CD4-positive, alpha-beta T cell treated with Interleukin-21 for 1 hour (primary cell): ENCODE measurements around the gene ATM.
"Not testable (repeated sequence)": the region's sequence is repeated elsewhere in the genome, so short reads cannot be mapped to it uniquely, and the experiment has no call there.

Source experiments
- DNase-seq: peaks from one replicate; pipeline ENCODE4 v3.0.0-alpha.2; 2020

The ATM gene

DNA sequence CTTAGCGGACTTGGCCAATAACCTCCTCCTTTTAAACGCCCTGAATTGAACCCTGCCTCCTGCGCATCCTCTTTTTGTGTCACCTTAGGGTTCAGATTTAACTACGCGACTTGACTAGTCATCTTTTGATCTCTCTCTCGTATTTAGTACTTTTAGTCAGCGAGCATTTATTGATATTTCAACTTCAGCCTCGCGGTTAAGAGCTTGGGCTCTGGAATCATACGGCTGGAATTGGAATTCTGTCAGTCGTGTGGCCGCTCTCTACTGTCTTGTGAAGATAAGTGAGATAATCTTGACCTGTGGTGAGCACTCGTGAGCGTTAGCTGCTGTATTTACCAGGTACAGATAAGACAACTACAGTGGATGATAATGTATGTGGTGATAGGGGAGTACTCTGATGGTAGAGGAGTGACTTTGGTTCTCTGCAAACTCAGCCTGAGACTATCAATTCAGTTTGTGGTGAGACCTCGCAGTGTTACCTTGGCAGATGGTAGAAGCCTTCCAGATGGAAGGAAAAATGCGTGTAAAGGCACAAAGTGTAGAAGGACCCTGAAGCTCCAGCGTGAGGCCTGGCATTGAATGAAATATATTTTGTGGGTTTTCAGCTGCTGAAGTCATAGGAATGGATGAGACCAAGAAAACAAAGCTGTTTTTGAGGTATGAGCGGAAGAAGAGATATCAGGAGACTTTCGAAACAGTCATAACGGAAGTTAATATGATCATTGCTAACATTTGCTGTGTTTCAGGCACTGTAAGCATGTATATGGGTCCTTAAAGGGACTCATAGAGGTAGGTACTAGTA lies 682 bp downstream of the ATM start:
- DNase-seq, result peak; percentile 64

DNA sequence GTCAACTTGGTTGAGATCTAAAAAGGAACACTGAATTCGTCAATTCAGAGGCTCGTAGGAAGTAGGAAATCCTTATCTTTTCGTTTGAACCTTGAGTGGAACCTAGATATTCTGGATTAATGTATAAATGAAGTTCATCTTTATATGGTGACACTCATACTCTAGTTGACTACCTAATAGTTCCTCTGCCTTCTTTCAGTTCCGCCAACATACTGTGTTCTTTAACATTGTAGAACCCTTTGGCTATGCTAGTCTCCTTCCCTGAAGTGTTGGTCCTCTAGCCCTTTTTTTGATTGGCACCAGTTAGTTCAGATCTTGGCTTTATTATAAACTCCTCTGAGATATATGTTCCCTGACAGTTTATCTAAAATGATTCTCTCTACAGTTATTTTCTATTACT lies 1.5 kb downstream of the ATM start:
- DNase-seq, result peak; percentile 18

DNA sequence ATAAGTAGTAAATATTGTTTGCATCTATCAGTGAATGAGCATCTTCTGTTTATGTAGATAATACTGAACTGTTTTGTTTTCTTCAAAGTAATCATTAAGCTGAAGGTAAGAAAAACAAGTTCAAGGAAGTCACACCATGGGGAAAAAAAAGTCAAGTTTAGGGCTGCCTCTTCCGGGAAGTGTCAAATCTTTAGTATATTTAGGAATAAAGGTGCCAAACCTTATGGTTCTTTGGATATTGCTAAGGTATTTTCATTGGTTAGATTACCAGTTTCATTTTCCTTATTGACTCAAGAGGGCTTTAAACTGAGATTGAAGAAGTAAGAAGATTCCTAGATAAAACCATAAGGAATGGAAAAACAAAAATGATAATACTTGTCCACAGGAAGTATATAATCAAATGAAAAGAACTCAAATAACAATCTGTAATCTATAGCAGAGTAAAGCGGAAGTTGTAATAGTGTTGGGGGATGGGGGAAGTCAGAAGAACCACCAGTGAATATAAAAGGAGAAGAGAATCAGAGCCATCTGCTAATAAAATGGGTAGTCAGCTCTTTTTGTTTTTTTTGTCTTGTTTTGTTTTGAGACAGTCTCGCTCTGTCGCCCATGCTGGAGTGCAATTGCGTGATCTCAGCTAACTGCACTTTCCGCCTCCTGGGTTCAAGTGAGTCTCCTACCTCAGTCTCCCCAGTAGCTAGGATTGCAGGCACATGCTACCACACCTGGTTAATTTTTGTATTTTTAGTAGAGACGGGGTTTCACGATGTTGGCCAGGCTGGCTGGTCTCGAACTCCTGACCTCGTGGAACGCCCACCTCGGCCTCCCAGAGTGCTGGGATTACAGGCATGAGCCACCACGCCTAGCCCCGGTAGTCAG lies 2.3 kb downstream of the ATM start:
- peak; percentile 84 for DNase-seq

DNA sequence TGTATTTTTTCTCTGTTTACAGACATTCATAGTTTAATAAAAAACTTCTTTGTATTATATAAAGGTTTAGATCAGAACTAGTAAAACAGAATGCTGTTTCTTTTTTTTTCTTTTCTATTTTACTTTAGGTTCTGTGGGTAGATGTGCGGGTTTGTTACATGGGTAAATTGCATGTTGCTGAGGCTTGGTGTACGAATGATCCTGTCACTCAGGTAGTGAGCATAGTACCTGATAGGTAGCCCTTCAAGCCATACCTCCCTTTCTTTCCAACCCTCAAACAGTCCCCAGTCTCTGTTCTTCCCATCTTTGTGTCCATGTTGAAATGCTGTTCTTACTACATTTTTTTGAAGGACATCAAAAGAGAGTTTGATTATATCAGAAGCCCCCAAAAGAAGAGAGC lies 3.2 kb downstream of the ATM start:
- peak; percentile 24 for DNase-seq

DNA sequence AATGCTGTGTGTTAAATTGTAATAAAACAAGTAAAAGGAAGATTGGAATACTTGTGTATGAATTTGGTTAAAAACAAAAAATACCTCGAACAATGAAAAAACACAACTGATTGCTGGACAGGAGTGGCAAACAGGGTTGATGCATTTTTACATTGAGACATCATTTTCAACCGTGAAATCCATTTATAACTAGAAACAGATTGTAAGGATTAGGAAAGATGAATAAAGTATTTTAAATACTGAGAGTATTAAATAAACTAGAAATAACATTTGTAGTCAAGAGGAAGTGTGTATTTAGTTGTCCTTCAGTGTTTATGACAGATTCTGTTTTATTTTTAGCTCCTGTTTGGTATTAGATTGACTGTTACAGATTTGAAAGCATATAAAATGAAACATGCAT lies 5.4 kb downstream of the ATM start:
- DNase-seq, result no peak

DNA sequence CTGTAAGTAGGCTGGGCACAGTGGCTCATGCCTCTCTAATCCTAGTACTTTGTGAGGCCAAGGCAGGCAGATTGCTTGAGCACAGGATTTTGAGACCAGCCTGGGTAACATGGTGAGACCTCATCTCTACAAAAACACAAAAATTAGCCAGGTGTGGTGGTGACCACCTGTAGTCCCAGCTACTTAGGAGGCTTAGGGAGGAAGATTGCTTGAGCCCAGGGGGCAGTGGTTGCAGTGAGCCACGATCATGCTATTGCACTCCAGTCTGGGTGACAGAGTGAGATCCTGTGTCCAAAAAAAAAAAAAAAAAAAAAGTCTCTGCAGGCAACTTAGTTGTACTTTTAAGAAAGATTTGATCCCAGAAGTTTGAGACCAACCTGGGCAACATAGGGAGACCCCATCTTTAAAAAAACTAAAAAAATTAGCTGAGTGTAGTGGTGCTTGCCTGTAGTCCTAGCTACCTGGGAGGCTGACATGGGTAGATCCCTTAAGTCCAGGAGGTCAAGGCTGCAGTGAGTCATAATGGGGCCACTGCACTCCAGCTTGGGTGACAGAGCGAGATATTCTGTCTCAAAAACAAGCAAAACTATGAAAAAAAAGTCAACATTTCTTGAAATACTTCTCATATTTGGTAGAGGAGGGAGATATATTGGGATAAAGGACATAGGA lies 10.5 kb downstream of the ATM start:
- DNase-seq, result no peak

DNA sequence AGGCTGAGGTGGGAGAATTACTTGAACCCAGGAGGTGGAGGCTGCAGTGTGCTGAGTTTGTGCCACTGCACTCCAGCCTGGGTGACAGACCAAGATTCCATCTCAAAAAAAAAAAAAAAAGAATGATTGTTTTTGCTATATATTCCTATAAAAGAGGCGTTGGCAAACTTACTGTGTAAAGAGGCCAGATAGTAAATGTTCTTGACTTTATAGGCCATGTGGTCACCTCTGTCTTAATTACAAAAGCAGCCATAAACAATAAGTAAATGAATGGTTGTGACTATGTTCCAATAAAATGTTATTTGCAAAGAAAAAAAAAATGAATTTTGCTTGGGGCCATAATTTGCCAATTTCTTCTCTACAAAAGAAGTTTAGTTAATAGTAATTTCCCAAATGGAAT lies 12.3 kb downstream of the ATM start:
- DNase-seq, result no peak

DNA sequence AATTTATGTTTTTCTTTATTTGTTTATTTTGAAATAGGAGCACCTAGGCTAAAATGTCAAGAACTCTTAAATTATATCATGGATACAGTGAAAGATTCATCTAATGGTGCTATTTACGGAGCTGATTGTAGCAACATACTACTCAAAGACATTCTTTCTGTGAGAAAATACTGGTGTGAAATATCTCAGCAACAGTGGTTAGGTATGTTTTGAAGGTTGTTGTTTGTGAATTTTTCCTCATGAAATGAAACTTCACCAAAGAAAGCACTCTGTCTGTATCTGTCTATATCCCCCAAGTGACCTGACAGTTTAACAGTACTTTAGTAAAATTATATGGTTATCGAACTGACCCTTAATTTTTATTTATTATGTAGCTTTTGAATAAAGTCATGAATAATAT lies 12.8 kb downstream of the ATM start:
- DNase-seq, result peak; percentile 14

DNA sequence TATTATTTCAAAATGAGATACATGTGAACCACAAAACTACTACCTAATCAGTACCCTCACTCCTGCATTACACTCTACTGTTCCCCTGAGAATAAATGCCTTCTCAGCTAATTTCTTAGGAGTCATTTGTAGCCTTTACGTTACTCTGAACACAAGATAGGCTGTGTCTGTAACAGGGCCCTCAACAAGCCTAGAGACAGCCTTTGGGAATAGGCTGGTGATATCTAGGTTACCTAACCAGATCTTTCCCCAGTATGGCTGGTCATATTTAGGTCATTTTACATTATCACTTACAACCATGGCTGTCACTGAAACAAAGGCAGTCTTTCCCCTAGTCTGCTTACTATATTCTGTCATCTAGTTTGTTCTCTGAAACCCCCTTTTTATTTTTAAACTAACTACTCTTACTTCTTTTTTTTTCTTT lies 14.2 kb downstream of the ATM start:
- DNase-seq, result peak; percentile 56

DNA sequence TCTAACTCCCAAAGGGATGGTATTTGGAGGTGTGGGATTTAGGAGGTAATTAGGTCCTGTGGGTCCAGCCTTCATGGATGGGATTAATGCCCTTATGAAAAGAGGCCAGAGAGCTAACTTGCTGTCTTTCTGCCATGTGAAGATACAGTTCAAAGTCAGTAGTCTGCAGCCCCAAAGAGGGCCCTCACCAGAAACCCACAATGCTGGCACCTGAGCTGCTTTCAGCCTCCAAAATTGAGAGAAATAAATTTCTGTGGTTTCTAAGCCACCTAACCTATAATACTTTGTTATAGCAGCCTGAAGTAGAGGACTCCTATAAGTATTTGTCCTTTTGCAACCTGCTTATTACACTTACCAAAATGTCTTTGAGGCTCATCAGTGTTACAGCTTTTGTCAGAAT lies 16.2 kb downstream of the ATM start:
- peak; percentile 50 for DNase-seq

DNA sequence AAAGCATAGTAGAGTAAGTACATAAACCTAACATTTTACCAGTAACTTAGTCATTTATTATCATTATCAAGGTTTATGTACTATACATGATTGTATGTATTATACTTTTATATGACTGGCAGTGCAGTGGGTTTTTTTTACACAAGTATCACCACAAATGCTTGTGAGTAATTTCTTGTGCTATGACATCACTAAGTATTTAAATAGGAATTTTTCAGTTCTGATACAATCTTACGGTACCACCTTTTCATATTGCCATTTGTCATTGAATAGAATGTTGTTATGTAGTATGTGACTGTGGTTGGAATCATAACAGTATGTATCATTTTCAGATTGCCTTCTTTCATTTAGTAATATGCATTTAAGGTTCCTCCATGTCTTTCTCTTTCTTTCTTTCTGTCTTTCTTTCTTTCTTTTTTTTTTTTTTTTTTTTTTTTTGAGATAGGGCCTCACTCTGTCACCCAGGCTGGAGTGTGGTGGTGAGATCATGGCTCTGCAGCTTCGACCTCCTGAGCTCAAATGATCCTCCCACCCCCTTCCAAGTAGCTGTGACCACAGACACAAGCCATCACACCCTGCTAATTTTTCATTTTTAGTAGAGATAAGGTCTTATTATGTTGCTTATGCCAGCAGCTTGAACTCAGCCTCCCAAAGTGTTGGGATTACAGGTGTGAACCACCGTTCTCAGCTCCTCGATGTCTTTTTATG lies 18.6 kb downstream of the ATM start:
- peak; percentile 56 for DNase-seq

DNA sequence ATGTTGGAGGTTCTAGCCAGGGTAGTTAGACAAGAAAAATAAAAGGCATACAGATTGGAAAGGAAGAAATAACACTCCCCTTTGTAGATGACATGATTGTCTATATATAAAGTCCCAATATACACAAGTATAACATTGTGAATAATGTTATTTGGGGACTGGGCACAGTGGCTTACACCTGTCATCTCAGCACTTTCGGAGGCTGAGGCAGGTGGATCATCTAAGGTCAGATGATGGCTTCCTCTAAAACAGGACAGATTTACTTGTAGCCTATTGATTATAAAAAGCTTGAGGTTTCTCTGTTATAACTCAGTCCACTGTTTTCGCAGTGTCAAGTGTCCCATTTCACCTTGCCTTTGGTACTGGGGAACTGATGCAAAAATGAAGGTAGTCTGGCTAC lies 19.6 kb downstream of the ATM start:
- DNase-seq, result no peak

DNA sequence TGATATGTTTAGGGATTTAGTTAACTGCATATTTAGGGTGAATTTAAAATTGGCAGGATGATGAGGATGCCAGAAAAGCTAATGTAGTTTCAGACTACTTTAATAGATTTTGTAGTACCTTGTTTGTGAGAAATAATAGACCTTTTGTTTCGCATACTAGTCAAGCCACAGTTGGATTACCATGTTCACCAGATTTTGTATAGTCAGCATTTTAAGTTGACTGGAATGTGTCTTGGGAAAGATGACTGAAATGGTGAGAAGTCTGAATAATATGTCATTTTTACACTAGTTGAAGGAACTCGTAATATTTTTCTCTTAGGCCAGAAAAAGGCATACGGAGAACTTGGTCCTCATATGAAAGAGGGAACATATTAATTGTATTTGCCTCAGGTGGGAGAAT lies 23.4 kb downstream of the ATM start:
- no peak for DNase-seq

DNA sequence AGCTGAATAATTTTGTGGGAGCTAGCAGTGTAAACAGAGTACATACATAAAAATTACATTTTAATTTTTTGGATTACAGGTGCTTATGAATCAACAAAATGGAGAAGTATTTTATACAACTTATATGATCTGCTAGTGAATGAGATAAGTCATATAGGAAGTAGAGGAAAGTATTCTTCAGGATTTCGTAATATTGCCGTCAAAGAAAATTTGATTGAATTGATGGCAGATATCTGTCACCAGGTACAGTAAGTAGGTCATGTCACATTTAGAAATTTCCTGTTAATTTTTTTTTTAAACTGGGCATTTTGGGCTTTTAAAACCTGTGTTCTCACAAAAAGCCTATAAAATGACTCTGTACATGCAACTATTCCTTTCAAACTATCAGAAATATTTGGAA lies 24.0 kb downstream of the ATM start:
- no peak for DNase-seq

DNA sequence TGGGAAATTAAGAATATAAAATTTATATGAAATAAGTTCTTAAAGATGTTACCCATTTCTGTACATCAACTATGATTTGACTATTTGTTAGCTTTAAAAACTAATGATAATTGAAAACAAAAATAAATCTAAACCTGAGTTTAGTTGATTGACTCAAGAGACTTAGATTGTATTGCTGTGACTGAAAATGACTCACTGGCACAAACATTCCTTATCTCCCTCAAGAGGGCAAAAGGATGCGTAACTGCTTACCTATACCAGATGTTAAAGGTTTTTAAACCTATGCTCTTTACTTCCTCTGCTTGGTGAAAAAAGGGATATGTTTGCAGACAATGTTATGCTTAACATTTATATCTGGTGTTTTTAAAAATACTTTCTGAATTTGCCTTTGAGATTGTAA lies 30.3 kb downstream of the ATM start:
- no peak for DNase-seq

DNA sequence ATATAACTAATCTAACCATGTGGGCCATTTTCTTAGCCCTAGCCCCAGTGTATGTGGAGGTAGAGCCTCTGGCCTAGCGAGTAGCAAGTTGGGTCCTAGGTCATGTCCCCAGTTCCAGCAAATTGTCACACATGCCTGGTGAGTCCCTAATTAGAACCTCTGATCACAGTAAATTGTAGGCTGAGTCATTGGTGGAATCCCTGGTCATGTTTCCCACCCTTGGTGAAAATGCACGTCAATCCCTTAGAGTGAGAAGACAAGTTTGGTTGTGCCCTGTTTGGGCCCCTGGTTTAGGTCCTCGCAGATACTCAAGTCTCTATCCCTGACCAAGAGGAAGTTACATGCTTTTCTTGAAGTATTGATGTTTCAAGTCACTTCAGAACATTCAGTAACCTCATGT lies 46.7 kb downstream of the ATM start:
- DNase-seq, result no peak

DNA sequence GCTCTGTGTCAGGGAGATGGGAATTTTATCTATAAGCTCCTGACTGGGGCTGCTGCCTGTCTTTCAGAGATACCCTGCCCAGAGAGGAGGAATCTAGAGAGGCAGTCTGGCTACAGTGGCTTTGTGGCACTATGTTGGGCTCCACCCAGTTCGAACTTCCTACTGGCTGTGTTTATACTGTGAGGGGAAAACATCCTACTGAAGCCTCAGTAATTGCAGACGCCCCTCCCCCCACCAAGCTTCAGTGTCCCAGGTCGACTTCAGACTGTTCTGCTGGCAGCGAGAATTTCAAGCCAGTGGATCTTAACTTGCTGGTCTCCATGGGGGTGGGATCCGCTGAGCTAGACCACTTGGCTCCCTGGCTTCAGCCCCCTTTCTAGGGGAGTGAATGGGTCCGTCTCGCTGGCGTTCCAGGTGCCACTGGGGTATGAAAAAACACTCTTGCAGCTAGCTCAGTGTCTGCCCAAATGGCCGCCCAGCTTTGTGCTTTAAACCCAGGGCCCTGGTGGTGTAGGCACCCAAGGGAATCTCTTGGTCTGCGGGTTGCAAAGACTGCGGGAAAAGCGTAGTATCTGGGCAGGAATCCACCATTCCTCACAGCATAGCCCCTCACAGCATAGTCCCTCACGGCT lies 54.2 kb downstream of the ATM start:
- DNase-seq, result not testable (repeated sequence)

DNA sequence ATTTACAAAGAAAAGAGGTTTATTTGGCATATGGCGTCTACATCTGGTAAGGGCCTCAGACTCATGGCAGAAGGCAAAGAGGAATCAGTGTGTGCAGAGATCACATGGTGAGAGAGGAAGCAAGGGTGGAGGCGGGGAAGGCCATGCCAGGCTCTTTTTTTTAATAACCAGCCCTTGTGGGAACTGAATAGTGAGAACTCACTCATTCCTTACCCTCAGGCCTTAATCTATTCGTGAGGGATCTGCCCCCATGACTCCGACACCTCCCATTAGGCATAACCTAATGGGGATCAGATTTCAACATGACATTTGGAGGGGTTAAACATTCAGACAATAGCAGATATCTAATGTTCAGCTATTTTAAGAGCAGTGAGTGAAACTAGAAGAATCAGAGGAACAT lies 55.7 kb downstream of the ATM start:
- DNase-seq, result no peak

DNA sequence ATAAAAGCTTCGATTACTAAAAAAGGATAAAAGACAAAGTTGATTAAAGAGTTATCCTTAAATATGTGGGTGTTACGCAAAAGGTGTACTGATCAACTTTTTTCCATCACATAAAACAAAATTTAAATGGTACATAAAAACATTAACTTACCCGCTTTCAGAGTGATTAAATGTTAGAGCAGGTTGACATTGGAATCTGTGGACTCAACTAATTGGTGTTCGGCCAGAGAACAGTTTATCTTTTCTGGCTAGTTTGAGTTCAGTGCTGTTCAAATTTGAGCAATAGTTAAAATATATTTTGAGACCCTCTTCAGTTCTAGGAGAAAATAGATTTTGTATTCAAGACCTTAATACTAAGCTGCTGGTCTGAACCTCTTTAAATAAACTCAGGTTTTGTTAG lies 56.1 kb downstream of the ATM start:
- no peak for DNase-seq

DNA sequence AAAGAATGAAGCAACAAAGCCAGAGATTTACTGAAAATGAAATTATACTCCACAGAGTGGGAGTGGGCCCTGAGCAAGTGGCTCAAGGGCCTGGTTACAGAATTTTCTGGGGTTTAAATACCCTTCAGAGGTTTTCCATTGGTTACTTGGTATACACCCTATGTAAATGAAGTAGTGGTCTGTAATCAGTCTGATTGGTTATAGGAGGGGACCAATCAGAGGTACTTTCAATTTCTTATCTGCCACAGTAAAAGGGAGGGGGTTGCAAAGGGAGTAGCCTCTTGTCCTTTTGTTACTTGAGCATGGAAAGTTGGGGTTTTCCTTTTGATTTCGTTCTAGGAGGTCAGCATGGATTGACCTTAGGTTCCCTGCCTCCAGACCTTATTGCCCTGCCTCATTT lies 63.5 kb downstream of the ATM start:
- DNase-seq, result peak; percentile 10

DNA sequence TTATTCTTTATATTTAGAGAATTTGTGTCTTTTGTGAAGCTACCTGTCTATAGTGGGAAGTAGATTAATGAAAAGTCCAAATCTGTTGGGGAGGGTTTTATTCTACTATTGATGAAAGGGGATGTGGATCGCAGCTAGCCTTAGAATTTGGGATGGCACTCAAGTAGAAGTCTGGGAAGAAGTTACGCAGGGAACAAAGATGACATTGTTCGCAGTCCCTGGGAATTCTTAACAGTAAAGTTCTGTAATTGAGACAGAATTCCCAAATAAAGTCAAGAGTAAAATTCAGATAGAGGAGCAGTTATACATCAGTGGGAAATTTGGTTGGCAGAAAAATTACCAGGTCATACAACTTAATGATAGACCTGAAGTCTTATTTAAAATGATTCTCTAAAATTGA lies 64.1 kb downstream of the ATM start:
- no peak for DNase-seq

DNA sequence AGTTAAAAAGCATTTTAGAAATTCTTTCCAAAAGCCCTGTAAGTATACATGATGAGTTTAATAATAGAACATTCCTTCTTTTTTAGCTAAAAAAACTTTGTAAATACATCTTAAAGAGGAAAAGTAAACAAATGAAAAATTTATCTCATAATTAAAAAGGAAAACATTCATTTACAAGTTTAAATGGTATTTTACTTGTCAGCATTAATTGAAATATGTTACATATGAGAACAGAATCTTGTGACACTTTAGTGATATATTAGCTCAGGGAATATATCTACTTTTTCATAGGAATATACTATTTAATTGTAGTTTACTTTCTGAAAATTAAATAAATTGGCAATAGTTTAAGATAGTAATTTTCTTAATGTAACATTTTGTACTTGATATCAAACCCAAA lies 66.2 kb downstream of the ATM start:
- not testable (repeated sequence) for DNase-seq

DNA sequence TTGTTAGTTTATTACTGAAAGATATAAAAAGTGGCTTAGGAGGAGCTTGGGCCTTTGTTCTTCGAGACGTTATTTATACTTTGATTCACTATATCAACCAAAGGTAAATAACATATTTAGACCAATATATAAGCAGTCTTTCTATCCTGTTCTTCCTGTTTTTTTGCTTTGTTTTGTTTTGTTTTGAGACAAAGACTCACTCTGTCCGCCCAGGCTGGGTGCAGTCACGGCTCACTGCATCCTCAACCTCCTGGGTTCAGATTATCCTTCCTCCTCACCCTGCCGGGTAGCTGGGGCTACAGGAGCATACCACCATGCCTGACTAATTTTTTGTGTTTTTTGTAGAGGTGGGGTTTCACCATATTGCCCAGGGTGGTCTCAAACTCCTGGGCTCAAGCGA lies 66.8 kb downstream of the ATM start:
- DNase-seq, result no peak
